ENCODE measurements around the gene NAT16.

DNA sequence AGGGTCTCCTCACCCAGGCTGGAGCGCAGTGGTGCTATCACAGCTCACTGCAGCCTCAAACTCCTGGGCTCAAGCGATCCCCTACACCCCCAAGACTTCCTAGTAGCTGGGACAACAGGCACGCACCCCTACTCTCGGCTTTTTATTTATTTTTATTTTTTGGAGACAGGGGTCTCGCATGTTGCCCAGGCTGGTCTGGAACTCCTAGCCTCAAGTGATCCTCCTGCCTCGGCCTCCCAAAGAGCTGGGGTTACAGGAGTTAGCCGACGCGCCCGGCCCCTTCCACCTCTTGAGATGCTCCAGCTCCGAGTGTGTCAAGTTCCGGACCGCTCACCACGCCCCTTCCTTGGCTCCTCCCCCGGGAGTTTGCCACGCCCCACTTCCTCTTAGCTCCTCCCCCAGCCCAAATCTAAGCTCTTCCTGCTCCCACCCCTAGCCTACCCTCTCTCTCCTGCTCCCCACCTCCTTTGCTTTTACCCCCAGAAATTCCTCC lies 6.3 kb downstream of the NAT16 start:
- no peak for TF ChIP-seq POLR2AphosphoS5 (IDR thresholded peaks at IDR 0.05; ENCODE audit: low read depth)
- TF ChIP-seq, protein P1, sequence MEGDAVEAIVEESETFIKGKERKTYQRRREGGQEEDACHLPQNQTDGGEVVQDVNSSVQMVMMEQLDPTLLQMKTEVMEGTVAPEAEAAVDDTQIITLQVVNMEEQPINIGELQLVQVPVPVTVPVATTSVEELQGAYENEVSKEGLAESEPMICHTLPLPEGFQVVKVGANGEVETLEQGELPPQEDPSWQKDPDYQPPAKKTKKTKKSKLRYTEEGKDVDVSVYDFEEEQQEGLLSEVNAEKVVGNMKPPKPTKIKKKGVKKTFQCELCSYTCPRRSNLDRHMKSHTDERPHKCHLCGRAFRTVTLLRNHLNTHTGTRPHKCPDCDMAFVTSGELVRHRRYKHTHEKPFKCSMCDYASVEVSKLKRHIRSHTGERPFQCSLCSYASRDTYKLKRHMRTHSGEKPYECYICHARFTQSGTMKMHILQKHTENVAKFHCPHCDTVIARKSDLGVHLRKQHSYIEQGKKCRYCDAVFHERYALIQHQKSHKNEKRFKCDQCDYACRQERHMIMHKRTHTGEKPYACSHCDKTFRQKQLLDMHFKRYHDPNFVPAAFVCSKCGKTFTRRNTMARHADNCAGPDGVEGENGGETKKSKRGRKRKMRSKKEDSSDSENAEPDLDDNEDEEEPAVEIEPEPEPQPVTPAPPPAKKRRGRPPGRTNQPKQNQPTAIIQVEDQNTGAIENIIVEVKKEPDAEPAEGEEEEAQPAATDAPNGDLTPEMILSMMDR (IDR thresholded peaks at IDR 0.05; ENCODE audit: insufficient read depth, low read length): no peak
